ENCODE data around the gene KCNK3. TPM values are rescaled to one million over a fixed set of nuclear protein-coding genes. Genes with fewer than 3 reads are reported as not detected.

KCNK3 gene
- total RNA-seq, 1 donor from 2014 or later: 1.9 TPM

GRCh38 chr2:26740346-26740745, 47.8 kb downstream of the KCNK3 start:
- no peak overlapping the region for H3K4me3 Mint-ChIP-seq (ENCODE audit: unreplicated experiment)
- peaks cover 2% of the 10 kb centered on the region for H3K4me1 Mint-ChIP-seq (ENCODE audit: low read depth, unreplicated experiment)
- Histone ChIP-seq H3K4me2 (ENCODE audit: low read length) (no peak overlapping the region), H4K20me1 (ENCODE audit: insufficient read depth, low read length) (no peaks in the 10 kb centered on the region), H3K4me3 (ENCODE audit: insufficient read depth, low read depth, low read length) (no peak overlapping the region), H2AFZ (ENCODE audit: low read depth, low read length) (no peak overlapping the region), H3K27me3 (ENCODE audit: insufficient read depth, low read length) (no peaks in the 10 kb centered on the region), H3K9ac (ENCODE audit: low read length) (no peak overlapping the region), H3K79me2 (ENCODE audit: insufficient read depth, low read length) (no peaks in the 10 kb centered on the region), H3K27ac (ENCODE audit: low read depth, low read length) (no peak overlapping the region), H3K36me3 (ENCODE audit: insufficient read depth, low read length) (no peaks in the 10 kb centered on the region), H3K9me3 (ENCODE audit: insufficient read depth, low read depth, low read length) (no peaks in the 10 kb centered on the region), H3K4me1 (ENCODE audit: insufficient read depth, low read length) (peaks cover under 1% of the 10 kb centered on the region)
- H3K27me3 Mint-ChIP-seq (ENCODE audit: low read depth, unreplicated experiment): peaks cover 36% of the 10 kb centered on the region
- DNase-seq (ENCODE audit: low read depth) (no peak), FAIRE-seq (no peak)
- H3K27ac Mint-ChIP-seq (ENCODE audit: unreplicated experiment): no peak overlapping the region
- TF ChIP-seq, protein P1, sequence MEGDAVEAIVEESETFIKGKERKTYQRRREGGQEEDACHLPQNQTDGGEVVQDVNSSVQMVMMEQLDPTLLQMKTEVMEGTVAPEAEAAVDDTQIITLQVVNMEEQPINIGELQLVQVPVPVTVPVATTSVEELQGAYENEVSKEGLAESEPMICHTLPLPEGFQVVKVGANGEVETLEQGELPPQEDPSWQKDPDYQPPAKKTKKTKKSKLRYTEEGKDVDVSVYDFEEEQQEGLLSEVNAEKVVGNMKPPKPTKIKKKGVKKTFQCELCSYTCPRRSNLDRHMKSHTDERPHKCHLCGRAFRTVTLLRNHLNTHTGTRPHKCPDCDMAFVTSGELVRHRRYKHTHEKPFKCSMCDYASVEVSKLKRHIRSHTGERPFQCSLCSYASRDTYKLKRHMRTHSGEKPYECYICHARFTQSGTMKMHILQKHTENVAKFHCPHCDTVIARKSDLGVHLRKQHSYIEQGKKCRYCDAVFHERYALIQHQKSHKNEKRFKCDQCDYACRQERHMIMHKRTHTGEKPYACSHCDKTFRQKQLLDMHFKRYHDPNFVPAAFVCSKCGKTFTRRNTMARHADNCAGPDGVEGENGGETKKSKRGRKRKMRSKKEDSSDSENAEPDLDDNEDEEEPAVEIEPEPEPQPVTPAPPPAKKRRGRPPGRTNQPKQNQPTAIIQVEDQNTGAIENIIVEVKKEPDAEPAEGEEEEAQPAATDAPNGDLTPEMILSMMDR (IDR thresholded peaks at IDR 0.05; ENCODE audit: insufficient read depth, low read depth, low read length): no peak
- no peak for TF ChIP-seq EZH2 (IDR thresholded peaks at IDR 0.05; ENCODE audit: insufficient read depth, low read length)
- H3K36me3 Mint-ChIP-seq (ENCODE audit: low read depth, unreplicated experiment): no peaks in the 10 kb centered on the region
- no peaks in the 10 kb centered on the region for H3K9me3 Mint-ChIP-seq (ENCODE audit: unreplicated experiment)

DNA sequence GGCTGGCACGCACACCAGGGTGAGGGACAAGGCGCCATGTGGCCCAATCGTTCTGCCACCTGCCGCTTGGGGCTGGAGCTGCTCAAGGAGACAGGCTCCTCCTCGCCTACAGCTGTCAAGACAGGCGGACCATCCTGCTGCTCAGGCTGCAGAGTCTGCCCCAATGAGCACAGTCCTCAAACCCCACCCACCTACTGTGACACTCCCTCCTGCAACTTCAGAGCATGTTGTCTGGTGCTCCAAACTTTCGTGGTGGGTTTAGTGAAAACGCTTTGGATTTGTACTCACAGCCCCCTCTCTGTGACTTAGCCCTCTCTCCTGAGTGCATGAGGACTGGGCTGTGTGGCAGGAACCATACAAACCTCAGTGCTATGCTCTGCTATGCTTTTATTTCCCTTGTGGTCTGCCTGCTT, 48.4 kb downstream of the KCNK3 start:
- Histone ChIP-seq H3K4me2 (ENCODE audit: low read length) (no peak overlapping the region), H3K9me3 (ENCODE audit: insufficient read depth, low read depth, low read length) (no peaks in the 10 kb centered on the region), H3K4me3 (ENCODE audit: insufficient read depth, low read depth, low read length) (no peak overlapping the region), H3K9ac (ENCODE audit: low read length) (no peak overlapping the region), H3K36me3 (ENCODE audit: insufficient read depth, low read length) (no peaks in the 10 kb centered on the region), H2AFZ (ENCODE audit: low read depth, low read length) (no peak overlapping the region), H3K4me1 (ENCODE audit: insufficient read depth, low read length) (no peaks in the 10 kb centered on the region), H3K79me2 (ENCODE audit: insufficient read depth, low read length) (no peaks in the 10 kb centered on the region), H3K27ac (ENCODE audit: low read depth, low read length) (no peak overlapping the region), H4K20me1 (ENCODE audit: insufficient read depth, low read length) (no peaks in the 10 kb centered on the region), H3K27me3 (ENCODE audit: insufficient read depth, low read length) (no peaks in the 10 kb centered on the region)
- no peak for TF ChIP-seq EZH2 (IDR thresholded peaks at IDR 0.05; ENCODE audit: insufficient read depth, low read length)
- no peak overlapping the region for H3K27ac Mint-ChIP-seq (ENCODE audit: unreplicated experiment)
- no peak for DNase-seq (ENCODE audit: low read depth)
- no peaks in the 10 kb centered on the region for H3K9me3 Mint-ChIP-seq (ENCODE audit: unreplicated experiment)
- no peak overlapping the region for H3K4me3 Mint-ChIP-seq (ENCODE audit: unreplicated experiment)
- peaks cover 2% of the 10 kb centered on the region for H3K4me1 Mint-ChIP-seq (ENCODE audit: low read depth, unreplicated experiment)
- FAIRE-seq: no peak
- H3K27me3 Mint-ChIP-seq (ENCODE audit: low read depth, unreplicated experiment): peaks cover 36% of the 10 kb centered on the region
- H3K36me3 Mint-ChIP-seq (ENCODE audit: low read depth, unreplicated experiment): no peaks in the 10 kb centered on the region

GRCh38 chr2:26742048-26742770, 49.7 kb downstream of the KCNK3 start:
- Mint-ChIP-seq H3K4me1 (ENCODE audit: low read depth, unreplicated experiment) (peaks cover 2% of the 10 kb centered on the region), H3K36me3 (ENCODE audit: low read depth, unreplicated experiment) (no peaks in the 10 kb centered on the region), H3K4me3 (ENCODE audit: unreplicated experiment) (no peak overlapping the region), H3K27ac (ENCODE audit: unreplicated experiment) (no peak overlapping the region), H3K9me3 (ENCODE audit: unreplicated experiment) (no peaks in the 10 kb centered on the region), H3K27me3 (ENCODE audit: low read depth, unreplicated experiment) (peaks cover 35% of the 10 kb centered on the region)
- no peak for DNase-seq (ENCODE audit: low read depth)
- Histone ChIP-seq H4K20me1 (ENCODE audit: insufficient read depth, low read length) (no peaks in the 10 kb centered on the region), H3K9me3 (ENCODE audit: insufficient read depth, low read depth, low read length) (no peaks in the 10 kb centered on the region), H3K79me2 (ENCODE audit: insufficient read depth, low read length) (no peaks in the 10 kb centered on the region), H3K27ac (ENCODE audit: low read depth, low read length) (no peak overlapping the region), H3K4me1 (ENCODE audit: insufficient read depth, low read length) (no peaks in the 10 kb centered on the region), H3K9ac (ENCODE audit: low read length) (no peak overlapping the region), H3K36me3 (ENCODE audit: insufficient read depth, low read length) (no peaks in the 10 kb centered on the region), H3K27me3 (ENCODE audit: insufficient read depth, low read length) (no peaks in the 10 kb centered on the region), H3K4me3 (ENCODE audit: insufficient read depth, low read depth, low read length) (no peak overlapping the region), H3K4me2 (ENCODE audit: low read length) (no peak overlapping the region), H2AFZ (ENCODE audit: low read depth, low read length) (no peak overlapping the region)
- no peak for FAIRE-seq
- TF ChIP-seq, protein P1 (IDR thresholded peaks at IDR 0.05; ENCODE audit: insufficient read depth, low read depth, low read length): no peak
- no peak for TF ChIP-seq EZH2 (IDR thresholded peaks at IDR 0.05; ENCODE audit: insufficient read depth, low read length)

All from astrocyte (in vitro differentiated cells and primary cell).